Neural progenitor cell (in vitro differentiated cells): Measurements from ENCODE around the gene RIBC2.

Experiments used
- CTCF ChIP-seq: fragments of 200-600 bp; sonication (generic); IDR thresholded peaks from 2 replicates; pipeline ENCODE4 v1.5.1; 2017; ENCODE audit warnings: antibody characterized with exemption, mild to moderate bottlenecking
- EZH2 ChIP-seq: fragments of 200-600 bp; sonication (generic); IDR thresholded peaks from 2 replicates; pipeline ENCODE4 v1.6.1; 2017; ENCODE audit warnings: antibody characterized with exemption, mild to moderate bottlenecking, moderate library complexity

GRCh38 chr22:45476814-45477213, 63.3 kb downstream of the RIBC2 start:
- no peak for TF ChIP-seq CTCF
- TF ChIP-seq EZH2 = no peak
